Osteoblast (primary cell): Measurements from ENCODE around the gene MGAT5. TPM values are rescaled to one million over a fixed set of nuclear protein-coding genes. Genes with fewer than 3 reads are reported as not detected.

Experiments
- DNase-seq: peaks from one replicate; pipeline ENCODE4 v3.0.0; 2011; ENCODE audit warnings: low spot score, mixed read lengths; ENCODE audit not compliant: insufficient read length; ENCODE audit errors: missing footprints
- H2AFZ ChIP-seq: 2 replicates; pipeline ENCODE4 v1.6.0; 2011; ENCODE audit warnings: mild to moderate bottlenecking, low read length
- H3K27ac ChIP-seq: 2 replicates; pipeline ENCODE4 v1.5.1; 2011; ENCODE audit warnings: mild to moderate bottlenecking, low read depth, low read length, moderate library complexity
- H3K27me3 ChIP-seq: 2 replicates; pipeline ENCODE4 v1.6.0; 2012; ENCODE audit warnings: mild to moderate bottlenecking, control low read depth, inconsistent platforms, low read length, moderate library complexity; ENCODE audit not compliant: insufficient read depth
- H3K36me3 ChIP-seq: 2 replicates; pipeline ENCODE4 v1.5.1; 2011; ENCODE audit warnings: mild to moderate bottlenecking, low read length, control low read depth, moderate library complexity; ENCODE audit not compliant: insufficient read depth
- H3K4me1 ChIP-seq: 2 replicates; pipeline ENCODE4 v1.5.1; 2011; ENCODE audit warnings: mild to moderate bottlenecking, low read length, control low read depth, moderate library complexity; ENCODE audit not compliant: insufficient read depth
- H3K4me2 ChIP-seq: 2 replicates; pipeline ENCODE4 v1.6.0; 2011; ENCODE audit warnings: mild to moderate bottlenecking, low read length; ENCODE audit not compliant: insufficient read depth
- H3K4me3 ChIP-seq: fragments of 200-600 bp; sonication (generic); 3 replicates; pipeline ENCODE4 v1.5.1; 2012; ENCODE audit warnings: mild to moderate bottlenecking, low read length, inconsistent platforms; ENCODE audit not compliant: insufficient read depth
- H3K79me2 ChIP-seq: 2 replicates; pipeline ENCODE4 v1.6.0; 2012; ENCODE audit warnings: mild to moderate bottlenecking, low read length, control low read depth, inconsistent platforms; ENCODE audit not compliant: insufficient read depth
- H3K9me3 ChIP-seq: 2 replicates; pipeline ENCODE4 v1.5.1; 2011; ENCODE audit warnings: low read depth, low read length, control low read depth
- H4K20me1 ChIP-seq: 2 replicates; pipeline ENCODE4 v1.6.0; 2012; ENCODE audit warnings: mild to moderate bottlenecking, low read length, control low read depth; ENCODE audit not compliant: insufficient read depth
- total RNA-seq: library from RNA; depleted of rRNA; stranded (reverse); fragments of >200 nt; gene quantifications from 2 replicates; pipeline ENCODE4 v1.2.3, GENCODE V29; 2012
- TF ChIP-seq, protein P1 (sequence below): IDR thresholded peaks from 2 replicates; pipeline ENCODE4 v1.5.1; 2011; ENCODE audit warnings: mild to moderate bottlenecking, low read depth, low read length, moderate library complexity; ENCODE audit errors: extremely low read depth

The MGAT5 gene
- total RNA-seq, 1 donor, result 29.7 TPM

DNA sequence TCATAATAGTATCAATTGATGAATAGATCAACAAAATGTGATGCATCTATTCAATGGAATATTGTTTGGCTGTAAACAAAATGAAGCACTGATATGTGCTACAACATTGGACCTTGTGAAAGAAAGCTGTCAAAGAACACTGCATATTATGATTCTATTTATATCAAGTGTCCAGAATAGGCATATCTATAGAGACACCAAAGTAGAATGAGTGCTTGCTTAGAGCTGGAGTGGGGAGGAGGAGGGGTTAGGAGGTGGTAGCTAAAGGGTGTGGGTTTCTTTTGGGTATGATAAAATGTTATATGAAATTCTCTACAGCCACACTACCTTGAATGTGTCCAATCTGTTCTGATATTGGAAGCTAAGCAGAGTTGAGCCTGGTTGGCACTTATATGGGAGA lies 23.0 kb upstream of the MGAT5 start:
- no peak for DNase-seq
- Histone ChIP-seq H3K9me3 (no peaks in the 10 kb centered on the region), H3K36me3 (no peaks in the 10 kb centered on the region), H2AFZ (no peak overlapping the region), H3K27ac (no peak overlapping the region), H3K4me2 (no peak overlapping the region), H3K27me3 (no peaks in the 10 kb centered on the region), H3K4me3 (no peak overlapping the region), H4K20me1 (no peaks in the 10 kb centered on the region), H3K79me2 (peaks cover 29% of the 10 kb centered on the region), H3K4me1 (peaks cover 33% of the 10 kb centered on the region)
- TF ChIP-seq, protein P1, sequence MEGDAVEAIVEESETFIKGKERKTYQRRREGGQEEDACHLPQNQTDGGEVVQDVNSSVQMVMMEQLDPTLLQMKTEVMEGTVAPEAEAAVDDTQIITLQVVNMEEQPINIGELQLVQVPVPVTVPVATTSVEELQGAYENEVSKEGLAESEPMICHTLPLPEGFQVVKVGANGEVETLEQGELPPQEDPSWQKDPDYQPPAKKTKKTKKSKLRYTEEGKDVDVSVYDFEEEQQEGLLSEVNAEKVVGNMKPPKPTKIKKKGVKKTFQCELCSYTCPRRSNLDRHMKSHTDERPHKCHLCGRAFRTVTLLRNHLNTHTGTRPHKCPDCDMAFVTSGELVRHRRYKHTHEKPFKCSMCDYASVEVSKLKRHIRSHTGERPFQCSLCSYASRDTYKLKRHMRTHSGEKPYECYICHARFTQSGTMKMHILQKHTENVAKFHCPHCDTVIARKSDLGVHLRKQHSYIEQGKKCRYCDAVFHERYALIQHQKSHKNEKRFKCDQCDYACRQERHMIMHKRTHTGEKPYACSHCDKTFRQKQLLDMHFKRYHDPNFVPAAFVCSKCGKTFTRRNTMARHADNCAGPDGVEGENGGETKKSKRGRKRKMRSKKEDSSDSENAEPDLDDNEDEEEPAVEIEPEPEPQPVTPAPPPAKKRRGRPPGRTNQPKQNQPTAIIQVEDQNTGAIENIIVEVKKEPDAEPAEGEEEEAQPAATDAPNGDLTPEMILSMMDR, result no peak

DNA sequence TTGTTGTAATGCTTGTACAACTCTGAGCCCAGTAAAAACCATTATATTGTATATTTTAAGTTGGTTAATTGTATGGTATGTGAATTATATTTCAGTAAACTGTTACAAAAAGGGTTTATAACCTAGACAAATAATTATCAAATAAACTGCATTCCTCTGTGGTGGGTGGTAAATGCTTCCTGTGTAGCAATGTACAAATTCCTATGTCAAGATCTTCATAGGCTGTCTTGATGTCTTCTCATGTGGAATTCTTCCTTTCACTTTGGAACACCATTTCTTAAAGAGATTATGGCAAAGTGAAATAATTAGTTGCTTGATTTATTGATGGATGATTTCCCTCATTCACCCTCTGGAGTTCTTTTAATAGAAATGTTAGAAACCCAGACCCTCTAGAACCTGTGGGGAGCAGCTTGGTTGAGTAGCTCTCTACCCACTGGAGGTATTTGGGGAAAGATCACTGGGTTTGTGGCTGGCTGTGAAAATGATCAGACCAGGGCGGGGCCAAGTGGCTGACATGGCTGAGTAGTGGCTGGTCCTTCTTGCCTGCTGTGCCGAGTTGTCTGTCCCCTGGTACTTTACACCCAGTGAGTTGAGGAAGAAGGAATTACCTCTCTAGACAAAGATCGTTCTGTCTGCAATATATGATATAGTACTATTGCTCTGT lies 22.4 kb upstream of the MGAT5 start:
- peak overlapping the region; percentile 52 for H2AFZ ChIP-seq
- DNase-seq, result no peak

DNA sequence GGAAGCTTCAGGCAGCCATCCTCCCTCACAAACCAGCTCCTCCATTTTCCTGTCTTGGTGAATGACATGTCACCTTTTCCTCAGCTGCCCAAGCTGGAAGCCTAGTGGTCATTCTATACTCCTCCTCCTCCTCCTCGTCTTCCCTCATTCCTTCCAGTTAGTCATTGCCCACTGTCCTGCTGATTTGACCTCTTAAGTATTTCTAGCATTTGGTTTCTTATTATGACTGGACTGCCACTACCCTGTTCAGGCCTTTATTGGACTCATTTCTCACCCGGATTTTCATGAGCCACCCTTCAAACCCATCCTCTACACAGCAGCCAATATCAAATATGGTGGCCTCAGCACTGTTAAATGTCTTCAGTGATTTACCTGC lies 21.9 kb upstream of the MGAT5 start:
- H3K79me2 ChIP-seq, result peaks cover 23% of the 10 kb centered on the region
- peak; percentile 51 for DNase-seq
- peak overlapping the region; percentile 47 for H3K27ac ChIP-seq
- H3K36me3 ChIP-seq, result no peaks in the 10 kb centered on the region
- H2AFZ ChIP-seq, result peak overlapping the region; percentile 52
- H4K20me1 ChIP-seq, result no peaks in the 10 kb centered on the region
- H3K4me2 ChIP-seq, result peak overlapping the region; percentile 28
- peak overlapping the region; percentile 10 for H3K4me3 ChIP-seq
- H3K27me3 ChIP-seq, result no peaks in the 10 kb centered on the region
- TF ChIP-seq, protein P1, result no peak
- H3K4me1 ChIP-seq, result peaks cover 36% of the 10 kb centered on the region
- no peaks in the 10 kb centered on the region for H3K9me3 ChIP-seq

More for the DNA sequence above, 22.4 kb upstream of the MGAT5 start:
- peak overlapping the region; percentile 47 for H3K27ac ChIP-seq
- TF ChIP-seq, protein P1, result no peak
- peak overlapping the region; percentile 28 for H3K4me2 ChIP-seq
- H3K27me3 ChIP-seq, result no peaks in the 10 kb centered on the region
- H3K36me3 ChIP-seq, result no peaks in the 10 kb centered on the region
- no peaks in the 10 kb centered on the region for H3K9me3 ChIP-seq
- peaks cover 36% of the 10 kb centered on the region for H3K4me1 ChIP-seq
- H3K4me3 ChIP-seq, result no peak overlapping the region
- H3K79me2 ChIP-seq, result peaks cover 26% of the 10 kb centered on the region
- no peaks in the 10 kb centered on the region for H4K20me1 ChIP-seq

DNA sequence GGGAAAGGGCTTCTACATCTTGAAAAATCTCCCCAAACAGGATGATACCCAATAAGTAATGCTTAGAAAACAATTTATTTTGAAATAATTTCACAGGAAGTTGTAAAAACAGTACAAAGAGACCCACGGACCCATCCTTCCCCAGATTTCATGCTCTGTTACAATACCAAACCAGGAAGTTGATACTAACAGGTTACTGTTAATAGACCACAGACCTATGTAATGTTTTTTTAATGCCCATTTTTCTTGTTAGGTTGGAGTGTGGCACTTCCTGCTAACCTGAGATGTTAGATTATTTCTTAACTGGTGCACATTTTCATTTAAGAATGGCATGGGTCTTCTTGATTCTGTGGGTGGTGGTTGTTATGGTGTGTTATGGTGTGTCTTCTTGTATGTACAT lies 21.4 kb upstream of the MGAT5 start:
- Histone ChIP-seq H3K79me2 (peaks cover 18% of the 10 kb centered on the region), H3K27ac (peak overlapping the region; percentile 47), H3K4me1 (peaks cover 36% of the 10 kb centered on the region), H3K9me3 (no peaks in the 10 kb centered on the region), H2AFZ (peak overlapping the region; percentile 52), H3K36me3 (no peaks in the 10 kb centered on the region), H4K20me1 (no peaks in the 10 kb centered on the region), H3K4me3 (no peak overlapping the region), H3K27me3 (no peaks in the 10 kb centered on the region), H3K4me2 (peak overlapping the region; percentile 28)
- no peak for DNase-seq
- TF ChIP-seq, protein P1, result no peak
